ENCODE results near the gene PDE10A.
"Not testable (repeated sequence)": the region's sequence is repeated elsewhere in the genome, so short reads cannot be mapped to it uniquely, and the experiment has no call there.

PDE10A gene

DNA sequence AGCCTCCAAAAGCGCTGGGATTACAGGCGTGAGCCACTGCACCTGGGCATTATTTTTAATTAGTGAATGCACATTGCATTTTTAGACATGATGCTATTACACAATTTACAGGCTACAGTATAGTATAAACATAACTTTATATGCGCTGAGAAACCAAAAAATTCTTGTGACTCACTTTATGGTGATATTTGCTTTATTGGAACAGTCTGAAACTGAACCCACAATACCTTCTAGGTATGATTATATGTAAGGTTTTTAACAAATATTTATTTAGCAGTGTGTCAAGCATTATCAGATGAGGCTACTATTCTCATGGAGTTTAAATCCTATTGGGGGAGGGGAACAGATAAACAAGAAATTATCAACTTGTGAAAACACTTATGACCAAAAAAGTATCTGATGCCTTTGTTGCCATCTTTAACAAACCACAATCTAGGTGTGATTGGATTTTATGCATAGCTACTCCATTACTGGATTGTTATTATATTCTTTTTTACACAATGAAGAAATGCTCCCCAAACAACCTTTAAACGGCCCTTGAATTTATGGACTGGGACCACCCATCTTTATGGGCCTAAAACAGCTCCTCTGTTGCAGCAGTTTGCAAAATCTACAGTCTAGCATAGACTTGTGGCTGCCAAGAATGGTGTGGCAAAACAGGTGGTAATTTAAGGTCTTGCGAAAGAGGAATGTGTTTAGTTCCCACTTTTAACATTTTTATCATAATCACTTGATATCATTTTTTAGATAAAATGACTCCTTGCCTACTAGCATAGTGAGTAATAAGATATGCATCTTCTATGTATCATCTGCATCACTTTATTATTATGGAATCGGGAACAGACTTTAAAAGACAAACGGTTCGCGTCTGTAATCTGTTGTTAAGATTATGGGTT lies 194.5 kb downstream of the PDE10A start:
- DNase-seq (ENCODE audit: low spot score): no peak

DNA sequence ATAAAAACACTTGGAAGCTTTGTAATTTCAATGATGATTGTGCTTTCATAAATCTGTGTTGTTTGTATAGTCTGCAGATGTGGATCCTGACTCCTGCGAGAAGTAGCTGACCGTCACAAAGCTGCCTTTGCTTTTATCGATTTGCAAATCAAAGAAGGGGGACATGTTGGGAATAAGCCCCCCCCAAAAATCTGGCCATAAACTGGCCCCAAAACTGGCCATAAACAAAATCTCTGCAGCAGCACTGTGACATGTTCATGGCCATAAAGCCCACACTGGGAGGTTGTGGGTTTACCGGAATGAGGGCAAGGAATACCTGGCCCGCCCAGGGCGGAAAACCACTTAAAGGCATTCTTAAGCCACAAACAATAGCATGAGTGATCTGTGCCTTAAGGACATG lies 199.5 kb downstream of the PDE10A start:
- DNase-seq (ENCODE audit: low spot score): not testable (repeated sequence)

DNA sequence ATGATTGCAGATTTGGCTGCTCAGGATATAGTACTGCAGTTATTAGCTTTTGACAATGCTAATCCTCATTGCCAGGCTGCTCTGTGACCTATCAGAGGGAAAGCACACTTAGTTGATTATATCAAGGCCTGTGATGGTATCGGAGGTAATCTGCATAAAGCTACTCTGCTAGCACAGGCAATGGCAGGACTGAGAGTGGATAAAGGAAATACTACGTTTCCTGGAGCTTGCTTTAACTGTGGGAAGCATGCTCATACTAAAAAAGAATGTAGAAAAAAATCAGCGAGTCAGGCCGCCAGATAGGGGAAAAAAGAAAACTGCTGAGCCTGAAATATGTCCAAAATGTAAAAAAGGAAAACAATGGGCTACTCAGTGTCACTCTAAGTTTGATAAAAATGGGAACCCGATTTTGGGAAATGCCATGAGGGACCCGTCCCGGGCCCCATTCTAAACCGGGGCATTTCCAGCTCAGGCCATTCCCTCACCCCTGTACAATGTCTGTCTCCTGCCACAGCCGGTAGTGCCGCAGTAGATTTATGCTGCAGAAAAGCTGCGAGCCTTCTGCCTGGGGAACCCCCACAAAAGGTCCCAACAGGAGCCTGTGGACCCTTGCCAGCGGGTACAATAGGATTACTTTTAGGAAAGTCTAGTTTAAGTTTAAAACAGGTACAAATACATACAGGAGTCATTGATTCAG lies 203.3 kb downstream of the PDE10A start:
- not testable (repeated sequence) for DNase-seq (ENCODE audit: low spot score)

DNA sequence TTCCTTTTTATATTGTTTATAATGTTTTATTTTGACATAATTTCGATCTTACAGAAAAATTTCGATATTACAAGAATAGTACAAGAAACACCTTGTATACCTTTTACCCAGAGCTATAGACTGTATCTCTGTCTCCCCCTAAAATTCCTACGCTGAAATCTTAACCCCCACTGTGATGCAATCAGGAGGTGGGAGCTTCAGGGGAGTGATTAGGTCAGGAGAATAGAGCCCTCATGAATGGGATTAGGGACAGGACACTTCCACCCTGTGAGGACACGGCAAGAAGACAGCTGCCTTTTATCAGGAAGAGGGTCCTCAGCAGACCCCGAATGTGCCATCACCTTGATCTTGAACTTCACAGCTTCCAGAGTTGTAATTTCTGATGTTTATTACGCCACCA lies 204.9 kb downstream of the PDE10A start:
- no peak for DNase-seq (ENCODE audit: low spot score)

DNA sequence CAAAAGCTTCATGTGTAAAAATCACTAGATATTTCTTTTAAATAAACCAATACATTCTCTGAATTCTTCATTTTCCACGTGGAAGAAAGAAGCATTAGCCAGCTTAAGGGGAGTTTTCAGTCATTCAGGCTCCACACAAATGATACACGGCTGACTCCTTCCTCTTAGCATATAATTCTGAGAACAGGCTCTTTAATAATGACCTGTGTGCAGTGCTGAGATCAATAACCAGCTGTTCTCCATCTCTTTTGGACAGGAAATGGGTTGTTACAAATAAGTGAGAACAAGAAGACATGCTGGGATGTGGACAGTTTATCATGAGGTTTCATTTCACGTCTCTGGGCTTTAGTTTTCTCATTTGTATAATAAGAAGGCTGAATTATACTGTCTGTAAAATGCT lies 206.8 kb downstream of the PDE10A start:
- no peak for DNase-seq (ENCODE audit: low spot score)

DNA sequence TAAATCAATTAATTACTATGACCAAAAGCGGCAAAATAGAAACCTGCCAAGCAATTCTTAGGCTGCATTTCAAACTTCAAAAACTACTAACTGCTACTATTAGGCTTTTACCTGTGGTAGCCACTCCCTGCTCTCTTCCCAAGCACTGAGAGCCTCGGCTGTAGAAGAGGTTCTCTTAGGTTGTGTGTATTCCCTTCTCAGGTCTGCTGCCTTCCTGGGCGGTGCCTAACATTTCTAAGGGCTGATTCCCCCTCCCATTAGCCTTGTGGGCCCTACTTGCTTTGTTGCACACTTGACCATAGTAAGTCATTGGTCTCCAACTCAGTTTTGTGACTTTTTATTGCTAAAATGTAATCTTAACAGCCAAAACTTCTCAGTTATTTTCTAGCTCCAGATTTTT lies 207.6 kb downstream of the PDE10A start:
- DNase-seq (ENCODE audit: low spot score): no peak

DNA sequence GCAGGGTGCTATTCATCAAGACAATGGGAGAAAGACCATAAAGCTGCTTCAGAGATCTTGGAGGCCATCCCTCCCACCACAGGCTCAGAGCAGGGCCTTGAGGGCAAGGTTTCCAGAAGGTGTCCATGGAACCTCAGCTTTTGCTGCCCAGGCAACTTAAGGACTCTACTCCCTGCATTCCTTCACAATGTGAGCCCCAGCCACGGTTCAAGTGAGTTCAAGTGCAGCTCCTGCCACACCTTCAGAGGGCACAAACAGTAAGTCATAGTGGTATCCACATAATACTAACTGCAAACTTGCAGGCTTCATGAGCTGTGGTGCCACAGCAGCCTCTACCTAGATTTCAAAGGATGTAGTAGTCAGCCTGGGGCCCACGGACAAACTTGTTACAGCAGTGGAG lies 209.6 kb downstream of the PDE10A start:
- DNase-seq (ENCODE audit: low spot score): no peak

DNA sequence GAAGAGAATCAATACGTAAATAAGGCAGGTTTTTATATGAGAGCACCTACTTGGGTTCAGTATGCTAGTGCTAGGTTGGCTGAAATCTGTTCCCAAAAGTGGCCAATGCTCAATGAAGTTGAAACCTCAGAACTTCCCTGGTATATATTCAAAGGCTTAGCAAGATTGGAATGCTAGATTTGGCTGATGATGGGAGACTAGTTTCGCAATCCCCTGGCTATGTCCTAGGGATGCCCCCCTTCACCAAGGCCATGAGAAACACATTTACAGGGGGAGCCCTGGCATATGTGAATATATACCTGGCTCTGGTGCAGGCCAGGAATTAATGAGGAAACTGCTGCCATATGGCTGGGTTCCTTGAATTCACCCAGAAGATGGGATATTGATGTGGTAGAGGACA lies 211.2 kb downstream of the PDE10A start:
- no peak for DNase-seq (ENCODE audit: low spot score)

DNA sequence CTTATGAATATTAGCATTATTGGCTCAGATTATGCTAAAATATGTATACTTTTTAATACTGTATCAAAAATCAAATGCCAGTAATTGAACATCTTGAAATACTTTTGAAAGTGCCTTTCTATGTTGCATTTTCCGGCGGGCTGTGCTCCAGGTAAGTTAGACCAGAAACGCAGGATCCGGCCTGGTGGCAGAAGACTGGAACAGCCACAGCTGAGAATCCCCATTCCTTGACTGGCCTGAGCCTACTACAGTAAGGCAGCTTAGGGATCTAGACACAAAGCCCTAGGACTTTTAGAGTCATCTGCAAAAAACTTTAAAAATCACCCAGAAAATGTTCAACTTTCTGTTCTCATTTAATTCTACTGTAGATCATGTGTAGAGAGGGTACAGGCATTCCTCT lies 214.8 kb downstream of the PDE10A start:
- no peak for DNase-seq (ENCODE audit: low spot score)

DNA sequence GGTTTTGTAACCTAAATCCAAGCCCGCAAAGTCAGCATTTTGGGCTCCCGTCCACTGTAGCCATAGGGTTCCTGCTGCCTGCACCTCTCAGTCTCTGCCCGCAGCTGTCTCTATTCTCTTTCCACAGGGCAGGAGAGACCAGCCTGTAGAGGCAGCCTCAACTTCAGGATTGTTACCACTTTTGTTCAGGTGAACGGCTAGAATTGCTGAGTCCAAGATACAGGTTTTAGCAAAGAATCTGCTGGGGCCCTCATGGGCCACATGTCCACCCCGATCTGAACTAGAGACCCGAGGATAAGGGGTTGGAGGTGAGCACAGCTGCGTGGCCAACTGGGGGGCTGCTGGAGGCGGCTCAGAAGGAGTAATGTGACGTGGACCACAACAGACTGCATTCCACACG lies 215.9 kb downstream of the PDE10A start:
- no peak for DNase-seq (ENCODE audit: low spot score)

DNA sequence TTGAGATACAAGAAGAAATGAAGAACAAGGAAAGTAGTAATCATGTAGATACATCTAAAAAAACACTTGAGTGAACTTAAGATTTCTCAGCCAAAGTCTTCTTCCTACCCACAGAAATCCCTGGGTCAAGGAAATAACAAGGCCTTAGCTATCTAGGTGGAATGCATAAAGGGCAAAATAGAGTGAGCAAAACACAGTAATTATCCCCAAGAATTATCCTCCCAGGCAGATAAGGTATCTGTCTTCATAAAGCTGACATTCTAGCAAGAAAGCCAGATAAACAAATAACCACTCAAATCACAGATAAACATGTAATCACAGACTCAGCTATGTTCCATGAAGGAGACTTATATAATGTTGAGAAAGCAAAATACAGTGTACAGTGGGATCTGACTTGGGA lies 216.7 kb downstream of the PDE10A start:
- DNase-seq (ENCODE audit: low spot score): no peak

DNA sequence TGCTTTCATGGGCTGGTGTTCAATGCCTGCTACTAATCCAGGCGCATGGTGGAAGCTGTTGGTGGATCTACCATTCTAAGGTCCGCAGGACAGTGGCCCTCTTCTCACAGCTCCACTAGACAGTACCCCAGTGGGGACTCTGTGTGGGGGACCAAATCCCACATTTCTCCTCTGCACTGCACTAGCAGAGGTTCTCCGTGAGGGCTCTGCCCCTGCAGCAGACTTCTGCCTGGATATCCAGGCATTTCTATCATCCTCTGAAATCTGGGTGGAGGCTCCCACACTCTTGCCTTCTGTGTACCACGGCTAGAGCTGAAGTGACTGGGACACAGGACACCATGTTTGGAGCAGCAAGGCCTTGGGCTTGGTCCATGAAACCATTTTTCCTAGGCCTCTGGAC lies 219.6 kb downstream of the PDE10A start:
- DNase-seq (ENCODE audit: low spot score): no peak

DNA sequence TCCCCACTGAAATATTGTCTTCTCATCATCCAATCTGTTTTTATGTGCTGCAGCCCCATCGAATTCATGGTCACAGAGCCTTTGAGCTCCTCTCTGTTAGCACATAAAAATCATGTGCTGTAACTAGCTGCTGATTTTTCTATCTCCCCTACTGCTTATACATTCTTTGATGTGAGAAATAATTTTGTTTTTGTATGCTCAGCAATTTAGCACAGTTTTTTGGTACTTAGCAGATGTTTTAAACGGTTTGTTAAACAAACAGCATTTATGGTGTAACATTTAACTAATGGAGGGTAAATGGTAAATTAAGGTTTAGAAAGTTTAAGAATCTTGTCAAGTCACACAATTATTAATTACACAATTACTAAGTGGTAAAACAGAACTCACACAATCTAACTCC lies 221.9 kb downstream of the PDE10A start:
- DNase-seq (ENCODE audit: low spot score): no peak

DNA sequence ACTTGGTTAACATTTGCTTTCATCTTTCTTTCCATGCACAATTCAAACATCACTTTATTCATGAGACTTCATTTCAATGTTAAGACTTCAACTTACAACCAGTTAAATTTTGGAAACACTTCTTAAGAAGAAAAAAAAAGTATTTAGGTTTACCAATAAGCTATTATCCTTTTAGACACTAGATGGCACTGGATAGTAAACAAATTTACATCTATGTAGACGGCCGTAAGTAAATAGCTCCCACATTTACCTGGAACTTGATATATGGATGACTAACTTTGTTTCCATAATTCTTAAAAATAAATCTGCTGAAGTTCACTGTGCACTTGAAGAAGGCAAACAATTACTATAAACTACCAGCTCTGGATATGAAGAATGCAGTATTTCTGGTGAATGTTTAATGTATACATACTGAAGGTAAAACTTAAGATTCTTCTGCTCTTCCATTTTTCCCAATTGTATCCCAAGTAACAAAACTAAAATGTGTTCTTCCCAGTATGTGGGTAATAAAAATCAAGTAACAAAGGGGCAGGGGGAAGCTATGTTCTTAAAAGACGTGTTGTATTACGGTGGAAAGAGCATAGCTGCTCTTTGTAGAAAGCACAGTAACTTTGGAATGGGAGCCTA lies 223.0 kb downstream of the PDE10A start:
- no peak for DNase-seq (ENCODE audit: low spot score)

DNA sequence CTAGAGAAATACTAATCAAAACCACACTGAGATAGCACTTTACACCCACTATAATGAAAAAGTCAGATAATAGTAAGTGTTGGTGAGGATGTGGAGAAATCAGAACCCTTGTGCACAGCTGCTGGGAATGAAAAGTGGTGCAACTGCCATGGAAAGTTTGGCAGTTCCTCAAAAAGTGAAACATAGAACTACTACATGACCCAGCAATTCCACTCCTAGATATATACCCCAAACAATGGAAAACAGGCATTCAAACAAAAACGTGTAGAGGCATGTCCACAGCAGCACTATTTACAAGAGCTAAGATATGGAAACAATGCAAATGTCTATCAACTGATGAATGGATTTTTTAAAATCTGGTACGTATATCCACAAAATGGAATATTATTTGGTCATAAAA lies 236.1 kb downstream of the PDE10A start:
- DNase-seq (ENCODE audit: low spot score): no peak

DNA sequence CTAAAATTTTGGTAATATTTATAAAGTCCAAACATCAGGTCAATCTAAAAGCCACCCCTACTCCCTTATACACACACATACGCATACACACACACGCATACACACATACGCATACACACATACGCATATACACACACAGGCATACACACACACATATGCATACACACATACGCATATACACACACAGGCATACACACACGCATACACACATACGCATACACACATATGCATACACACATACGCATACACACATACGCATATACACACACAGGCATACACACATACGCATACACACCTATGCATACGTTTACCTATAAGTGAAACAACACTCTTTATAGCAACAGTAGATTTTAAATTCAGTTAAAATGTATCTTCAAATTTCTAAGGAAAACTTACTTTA lies 240.8 kb downstream of the PDE10A start:
- DNase-seq (ENCODE audit: low spot score): no peak

DNA sequence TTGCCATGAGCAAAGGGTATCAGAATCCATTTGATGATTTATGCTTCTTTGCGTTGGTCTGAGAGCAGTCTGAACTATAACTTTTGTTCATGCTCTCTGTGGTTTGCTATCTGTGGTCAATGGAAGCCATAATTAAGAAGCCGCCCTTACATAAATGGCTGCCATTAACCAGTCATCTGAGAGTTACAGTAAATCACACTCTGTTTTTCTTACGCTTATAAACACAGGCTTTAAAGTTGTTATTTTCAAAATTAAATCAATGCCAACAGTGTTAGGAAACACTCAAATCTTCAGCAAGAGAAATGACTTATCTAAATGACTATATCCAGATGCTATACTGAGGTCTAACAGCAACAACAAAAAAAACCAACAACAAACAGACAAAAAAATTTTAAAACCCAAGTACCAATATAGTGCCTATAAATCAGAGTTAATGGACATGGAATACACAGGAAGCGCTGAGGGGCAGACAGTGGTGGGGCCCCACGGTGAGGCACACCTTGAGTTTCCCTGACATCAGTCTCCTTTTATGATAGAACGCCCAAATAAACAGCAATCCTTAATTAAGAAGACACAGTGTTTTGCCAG lies 245.7 kb downstream of the PDE10A start:
- no peak for DNase-seq (ENCODE audit: low spot score)

DNA sequence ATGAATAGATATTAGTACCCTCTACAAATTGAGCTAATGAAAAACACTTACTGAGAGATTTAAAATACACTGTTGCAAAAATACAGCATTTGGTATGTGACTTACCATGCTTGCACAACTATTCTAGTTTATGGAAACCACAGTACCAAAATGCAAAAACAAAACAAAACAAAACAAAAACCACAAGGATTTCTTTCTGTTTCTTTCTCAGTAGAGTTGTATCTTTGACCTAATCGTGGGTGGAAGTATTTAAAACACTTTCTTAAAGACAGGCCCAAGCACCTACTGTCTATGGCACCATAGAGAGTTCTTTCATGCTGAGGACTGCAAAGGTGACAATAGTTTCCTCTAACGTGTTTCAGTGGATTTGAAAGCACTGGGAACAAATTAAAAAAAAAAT lies 258.3 kb downstream of the PDE10A start:
- no peak for DNase-seq (ENCODE audit: low spot score)

DNA sequence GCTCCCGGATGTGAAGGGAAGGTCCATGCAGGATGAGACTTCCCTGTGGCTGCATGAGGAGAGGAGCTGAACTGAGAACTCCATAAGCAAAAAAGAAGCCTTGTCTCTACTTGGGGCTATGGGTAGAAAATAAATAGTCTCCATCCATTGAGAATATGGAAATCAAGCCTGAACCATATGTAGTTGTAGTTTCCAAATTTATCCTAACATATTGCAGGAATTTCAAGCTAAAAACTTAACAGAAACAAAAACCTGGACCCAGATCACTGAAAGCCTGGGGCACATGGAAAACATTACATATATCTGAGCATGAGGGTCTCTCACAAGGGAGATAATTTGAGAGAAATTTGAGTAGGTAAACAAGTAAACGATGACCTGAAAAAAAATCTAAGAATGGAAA lies 258.7 kb downstream of the PDE10A start:
- no peak for DNase-seq (ENCODE audit: low spot score)

DNA sequence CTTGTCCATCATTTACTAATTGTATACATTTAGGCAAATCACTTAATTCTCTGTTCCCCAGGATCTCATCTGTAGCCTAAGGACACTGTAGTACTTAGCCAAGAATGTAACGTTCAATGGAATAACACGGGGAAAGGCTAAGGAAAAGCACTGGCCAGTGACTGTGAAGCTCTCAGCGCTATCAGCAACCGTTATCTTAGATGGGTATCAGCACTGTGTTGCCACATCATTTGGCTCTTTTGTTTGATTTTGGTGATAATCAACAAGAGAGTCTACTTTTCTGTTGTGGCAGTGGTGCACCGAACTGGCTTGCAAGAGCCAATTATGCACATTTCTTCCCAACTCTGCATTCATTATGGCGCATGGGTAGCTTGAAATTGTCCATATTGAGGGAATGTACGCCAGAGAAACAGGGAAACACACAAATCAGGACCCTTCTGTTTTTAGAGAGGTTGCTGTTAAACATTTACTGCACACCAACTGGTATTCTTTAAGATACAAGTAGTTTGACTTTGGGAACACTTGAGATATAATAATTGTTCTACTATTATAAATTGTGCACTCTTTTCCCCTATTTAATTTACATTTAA lies 259.9 kb downstream of the PDE10A start:
- no peak for DNase-seq (ENCODE audit: low spot score)

DNA sequence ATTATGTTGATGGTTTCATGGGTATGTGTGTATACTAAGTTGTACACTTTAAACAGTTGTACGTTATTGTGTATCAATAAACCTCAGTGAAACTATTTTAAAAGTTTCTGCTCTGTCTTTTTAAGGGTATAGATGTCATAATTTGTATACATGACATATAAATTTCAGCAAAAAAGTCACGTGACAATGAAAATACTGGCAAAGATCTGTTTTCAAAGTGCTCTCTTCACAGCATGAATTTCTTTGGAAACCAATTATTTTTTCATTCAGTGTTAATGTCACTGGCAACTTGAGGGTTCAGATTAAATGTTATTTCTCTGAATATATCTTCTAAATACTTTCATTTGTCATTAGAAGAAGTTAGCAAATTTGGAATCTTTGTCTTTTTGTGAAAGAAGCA lies 261.9 kb downstream of the PDE10A start:
- DNase-seq (ENCODE audit: low spot score): no peak

DNA sequence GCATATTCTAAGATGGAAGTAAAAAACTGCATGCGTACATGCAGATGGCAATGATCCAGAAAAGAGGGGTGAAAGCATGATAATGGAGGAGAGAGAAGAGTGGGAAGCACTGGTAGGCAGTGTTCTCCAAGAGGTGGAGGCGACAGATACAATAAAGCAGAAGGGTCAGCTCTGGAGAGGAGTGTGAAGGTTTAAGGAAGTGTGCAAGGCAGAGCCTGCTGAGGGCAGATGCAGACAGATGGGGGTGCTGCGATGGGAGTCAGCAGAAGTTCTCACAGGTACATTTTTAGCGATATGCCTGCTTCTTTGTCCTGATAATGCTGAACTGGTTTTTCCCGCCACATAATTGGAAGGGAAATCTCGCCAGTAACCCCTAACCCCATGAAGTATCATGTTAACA lies 272.6 kb downstream of the PDE10A start:
- DNase-seq (ENCODE audit: low spot score): no peak
